MCF 10A (cell line): ENCODE measurements around the gene LDAH. TPM values are rescaled to one million over a fixed set of nuclear protein-coding genes. Genes with fewer than 3 reads are reported as not detected.

ENCODE experiments used
- BruUV-seq: library from RNA; stranded (reverse); fragments of 400-500 nt; replicated peaks from 2 replicates; lab custom pipeline; 2021; lab: Mats Ljungman, UMichigan
- CTCF ChIA-PET: fragments of 300-600 bp; sonication (Branson Sonifier 250); formaldehyde crosslinking; extraction: SDS; loops from one replicate; lab custom pipeline; 2021; ENCODE audit warnings: antibody characterized with exemption, inconsistent platforms; lab: Yijun Ruan, JAX
- POLR2A ChIA-PET: fragments of 300-600, 350-650 bp; sonication (Branson Sonifier 250); formaldehyde crosslinking; extraction: SDS; loops from one replicate; lab custom pipeline; 2020; ENCODE audit warnings: antibody characterized with exemption, inconsistent platforms; lab: Yijun Ruan, JAX
- DNase-seq: peaks from one replicate; pipeline ENCODE4 v3.0.0-alpha.2; 2018; ENCODE audit not compliant: unreplicated experiment
- H3K27ac Mint-ChIP-seq: one replicate; pipeline ENCODE4 v1.8.0; 2022; ENCODE audit warnings: mild to moderate bottlenecking, low read depth, mixed read lengths; ENCODE audit not compliant: unreplicated experiment
- H3K27me3 Mint-ChIP-seq: one replicate; pipeline ENCODE4 v1.8.0; 2022; ENCODE audit warnings: mixed read lengths; ENCODE audit not compliant: insufficient read depth, unreplicated experiment
- H3K36me3 Mint-ChIP-seq: one replicate; pipeline ENCODE4 v1.8.0; 2022; ENCODE audit warnings: mild to moderate bottlenecking, moderate library complexity, mixed read lengths; ENCODE audit not compliant: insufficient read depth, unreplicated experiment
- H3K4me1 Mint-ChIP-seq: one replicate; pipeline ENCODE4 v1.8.0; 2022; ENCODE audit warnings: mixed read lengths; ENCODE audit not compliant: insufficient read depth, unreplicated experiment
- H3K4me3 Mint-ChIP-seq: one replicate; pipeline ENCODE4 v1.8.0; 2022; ENCODE audit warnings: mild to moderate bottlenecking, moderate library complexity, mixed read lengths; ENCODE audit not compliant: unreplicated experiment
- H3K9me3 Mint-ChIP-seq: one replicate; pipeline ENCODE4 v1.8.0; 2022; ENCODE audit warnings: mixed read lengths; ENCODE audit not compliant: unreplicated experiment
- intact Hi-C: fragments of 100-400 bp; cut with micrococcal nuclease; formaldehyde crosslinking; loops from 2 replicates; pipeline ENCODE4 v1.14.1; 2022
- total RNA-seq: library from RNA; stranded (reverse); gene quantifications from 2 replicates; pipeline ENCODE4 v1.2.3, GENCODE V29; 2022
- TF ChIP-seq, protein P1 (sequence below): fragments of 200-600 bp; IDR thresholded peaks from one replicate; pipeline ENCODE4 v1.8.0; 2022; ENCODE audit warnings: antibody characterized with exemption, mild to moderate bottlenecking; ENCODE audit not compliant: unreplicated experiment

LDAH gene
- total RNA-seq, 1 experiment from 2014 or later = 17.0 TPM

DNA sequence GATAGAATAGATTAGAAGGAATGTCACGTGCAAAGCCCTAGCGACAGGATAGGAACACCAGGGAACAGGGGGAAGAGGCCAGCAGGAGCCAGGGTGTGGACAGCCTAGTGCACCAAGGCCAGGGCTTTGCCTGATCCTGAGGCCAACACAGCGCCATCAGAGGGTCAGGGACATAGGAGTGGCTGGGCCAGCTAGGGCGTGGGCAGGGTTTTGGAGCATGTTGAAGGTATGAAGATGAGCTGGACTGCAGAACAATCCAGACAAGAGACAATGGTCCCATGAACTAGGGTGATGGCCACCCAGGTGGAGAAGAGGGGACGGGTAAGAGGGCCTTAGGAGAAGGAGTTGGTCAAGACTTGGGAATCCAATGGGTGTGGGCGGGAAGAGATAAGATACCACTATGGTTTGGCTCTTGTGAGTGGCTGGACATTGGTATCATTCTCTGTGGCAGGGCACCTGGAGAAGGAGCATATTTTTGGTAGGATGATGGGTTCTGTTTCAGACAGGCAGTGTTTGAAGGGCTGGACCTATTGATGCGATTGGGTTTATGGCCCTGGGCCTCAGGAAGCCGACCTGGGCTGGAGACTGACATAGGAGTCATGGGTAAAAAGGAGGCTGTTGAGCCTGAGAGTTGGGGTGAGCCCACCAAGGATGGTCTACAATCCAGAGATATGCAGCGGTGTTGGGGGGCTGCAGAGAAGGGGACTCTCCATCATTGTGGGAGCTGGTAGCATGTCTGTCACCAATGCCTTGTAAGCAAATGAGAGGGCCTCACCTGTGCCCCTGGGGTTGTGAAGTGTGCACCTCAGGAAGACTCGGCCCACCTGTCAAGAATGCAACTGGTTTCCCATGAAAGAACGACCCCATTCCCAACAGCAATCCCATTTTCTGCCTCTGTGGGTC, 170.0 kb downstream of the LDAH start:
- Mint-ChIP-seq H3K36me3 (no peaks in the 10 kb centered on the region), H3K9me3 (no peaks in the 10 kb centered on the region), H3K4me3 (no peak overlapping the region), H3K27me3 (peaks cover 12% of the 10 kb centered on the region), H3K4me1 (peaks cover 22% of the 10 kb centered on the region), H3K27ac (no peak overlapping the region)
- CTCF ChIA-PET = interaction anchor here (0.5 to 4.2 kb wide), 9 partner anchors 8 to 1180 kb away, joined by 3 to 54 read pairs (median 13); no protein-coding TSS in a partner anchor
- intact Hi-C loops = no loop called here
- POLR2A ChIA-PET = no interaction called here
- no TSS peak for BruUV-seq
- no peak for DNase-seq
- TF ChIP-seq, protein P1, sequence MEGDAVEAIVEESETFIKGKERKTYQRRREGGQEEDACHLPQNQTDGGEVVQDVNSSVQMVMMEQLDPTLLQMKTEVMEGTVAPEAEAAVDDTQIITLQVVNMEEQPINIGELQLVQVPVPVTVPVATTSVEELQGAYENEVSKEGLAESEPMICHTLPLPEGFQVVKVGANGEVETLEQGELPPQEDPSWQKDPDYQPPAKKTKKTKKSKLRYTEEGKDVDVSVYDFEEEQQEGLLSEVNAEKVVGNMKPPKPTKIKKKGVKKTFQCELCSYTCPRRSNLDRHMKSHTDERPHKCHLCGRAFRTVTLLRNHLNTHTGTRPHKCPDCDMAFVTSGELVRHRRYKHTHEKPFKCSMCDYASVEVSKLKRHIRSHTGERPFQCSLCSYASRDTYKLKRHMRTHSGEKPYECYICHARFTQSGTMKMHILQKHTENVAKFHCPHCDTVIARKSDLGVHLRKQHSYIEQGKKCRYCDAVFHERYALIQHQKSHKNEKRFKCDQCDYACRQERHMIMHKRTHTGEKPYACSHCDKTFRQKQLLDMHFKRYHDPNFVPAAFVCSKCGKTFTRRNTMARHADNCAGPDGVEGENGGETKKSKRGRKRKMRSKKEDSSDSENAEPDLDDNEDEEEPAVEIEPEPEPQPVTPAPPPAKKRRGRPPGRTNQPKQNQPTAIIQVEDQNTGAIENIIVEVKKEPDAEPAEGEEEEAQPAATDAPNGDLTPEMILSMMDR = no peak

GRCh38 chr2:20652141-20652540, 170.8 kb downstream of the LDAH start:
- ChIA-PET CTCF (interaction anchor here (1.0 to 4.2 kb wide), 17 partner anchors 9 to 703 kb away, joined by 3 to 61 read pairs (median 7); no protein-coding TSS in a partner anchor), POLR2A (interaction anchor here (1.0 to 2.3 kb wide), 5 partner anchors 10 to 230 kb away, joined by 3 to 17 read pairs (median 6); no protein-coding TSS in a partner anchor)
- Mint-ChIP-seq H3K4me3 (no peak overlapping the region), H3K27ac (no peak overlapping the region), H3K4me1 (peaks cover 22% of the 10 kb centered on the region), H3K36me3 (no peaks in the 10 kb centered on the region), H3K27me3 (peaks cover 12% of the 10 kb centered on the region), H3K9me3 (no peaks in the 10 kb centered on the region)
- intact Hi-C loops = no loop called here
- no peak for DNase-seq
- TF ChIP-seq, protein P1 = no peak
- no TSS peak for BruUV-seq

DNA sequence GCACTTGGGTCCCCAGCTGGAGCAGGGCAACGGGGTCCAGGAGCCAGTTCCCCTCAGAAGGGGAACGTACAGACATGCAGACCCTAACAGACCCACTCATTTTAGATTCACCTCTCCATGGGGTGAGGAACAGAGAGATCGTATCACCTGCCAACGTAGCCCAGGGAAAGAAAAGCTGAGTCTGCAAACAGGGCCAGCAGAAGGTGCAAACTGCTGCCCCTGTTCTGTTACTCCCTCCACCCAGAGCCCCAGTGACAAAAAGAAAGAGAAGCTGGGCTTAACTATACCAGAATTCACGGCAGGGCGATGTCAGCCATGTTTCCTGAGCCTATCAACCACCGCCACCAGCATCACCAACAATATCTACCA, 171.2 kb downstream of the LDAH start:
- H3K9me3 Mint-ChIP-seq = no peaks in the 10 kb centered on the region
- peaks cover 12% of the 10 kb centered on the region for H3K27me3 Mint-ChIP-seq
- TF ChIP-seq, protein P1 = no peak
- H3K27ac Mint-ChIP-seq = peak overlapping the region; percentile 62
- ChIA-PET CTCF (interaction anchor here (0.6 to 4.2 kb wide), 52 partner anchors 9 to 1866 kb away, joined by 3 to 61 read pairs (median 5); partner anchors contain the start of gene RHOB), POLR2A (interaction anchor here (1.0 to 2.3 kb wide), 6 partner anchors 10 to 229 kb away, joined by 3 to 17 read pairs (median 7); no protein-coding TSS in a partner anchor)
- BruUV-seq = no TSS peak
- no peaks in the 10 kb centered on the region for H3K36me3 Mint-ChIP-seq
- peaks cover 22% of the 10 kb centered on the region for H3K4me1 Mint-ChIP-seq
- intact Hi-C loops = no loop called here
- H3K4me3 Mint-ChIP-seq = peak overlapping the region; percentile 82
- no peak for DNase-seq
